GM21381 (cell line): ENCODE measurements around the gene NSL1.
"Not testable (repeated sequence)": the region's sequence is repeated elsewhere in the genome, so short reads cannot be mapped to it uniquely, and the experiment has no call there.

Source experiments
- ATAC-seq: cut with Tn5 transposase; IDR thresholded peaks from one replicate; pipeline ENCODE4 v1.9.1; 2021; ENCODE audit warnings: mild to moderate bottlenecking, moderate library complexity; ENCODE audit not compliant: unreplicated experiment

Gene NSL1

GRCh38 chr1:212785871-212786270, 5.7 kb downstream of the NSL1 start:
- ATAC-seq = no peak

DNA sequence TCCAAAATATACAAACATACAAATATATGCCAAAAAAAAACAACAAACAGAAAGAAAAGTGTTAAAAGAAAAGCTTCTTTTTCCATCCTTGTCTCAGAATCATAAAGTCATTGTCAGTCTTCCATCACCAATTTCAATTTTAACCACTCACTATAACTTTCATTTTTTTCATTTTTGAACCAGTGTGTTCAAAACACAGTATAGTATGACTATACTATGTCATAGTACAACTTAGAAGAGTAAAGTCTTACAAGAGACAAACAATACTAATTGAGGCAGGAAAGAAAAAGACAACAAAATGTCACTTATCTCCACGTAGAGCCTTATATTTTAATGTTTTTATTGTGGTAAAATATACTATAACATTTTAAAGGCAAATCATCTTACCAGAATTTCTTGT, 7.6 kb downstream of the NSL1 start:
- no peak for ATAC-seq

DNA sequence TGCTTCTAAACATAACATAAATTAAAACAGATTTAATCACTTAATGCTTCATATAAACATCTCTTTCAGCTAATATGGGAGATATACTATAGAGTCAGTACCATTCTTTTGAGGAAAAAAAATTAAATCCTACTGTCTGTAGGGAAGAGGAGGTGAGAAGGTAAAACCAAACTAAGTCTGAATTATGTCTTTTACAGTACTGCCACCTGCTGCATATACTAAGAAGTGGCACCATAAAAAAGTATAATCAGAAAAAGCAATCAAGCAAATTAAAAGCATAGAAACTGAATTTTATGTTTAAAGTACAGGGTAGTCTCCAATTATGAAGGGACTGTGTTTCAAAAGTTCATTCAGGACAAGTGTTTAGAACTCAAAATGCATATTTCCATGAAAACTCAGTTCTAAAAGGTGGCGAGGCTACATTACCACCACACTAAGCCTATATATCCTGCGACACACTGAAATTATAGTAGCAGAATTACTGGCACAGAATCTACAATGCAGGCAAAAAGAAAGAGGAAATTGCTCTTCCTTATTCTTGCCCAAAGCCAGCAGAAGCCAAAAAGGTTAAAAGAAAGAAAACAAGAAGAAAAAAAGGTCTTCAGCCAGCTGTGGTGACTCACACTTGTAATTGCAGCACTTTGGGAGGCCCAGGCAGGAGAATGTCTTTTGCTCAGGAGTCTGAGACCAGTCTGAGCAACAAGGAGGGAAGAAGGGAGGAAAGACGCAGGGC, 9.0 kb downstream of the NSL1 start:
- ATAC-seq = no peak

DNA sequence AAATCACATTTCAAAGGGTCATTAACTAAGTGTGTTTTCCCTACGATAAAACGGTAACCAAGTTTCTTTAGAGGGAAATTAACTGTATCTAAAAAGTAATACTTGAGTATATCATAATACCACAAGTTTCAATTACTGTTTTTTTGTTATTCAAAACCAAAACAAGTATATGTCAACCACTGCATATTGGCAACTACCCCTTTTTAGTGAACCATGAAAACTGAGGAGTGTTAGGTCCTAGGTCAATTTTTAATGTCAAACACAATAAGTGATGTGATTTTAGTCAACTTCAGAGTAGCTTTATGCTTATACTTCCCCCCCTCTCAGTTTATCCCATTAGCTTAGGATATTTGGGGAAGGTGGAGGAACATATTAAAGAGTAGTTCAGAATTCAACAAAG, 10.4 kb downstream of the NSL1 start:
- ATAC-seq = no peak

DNA sequence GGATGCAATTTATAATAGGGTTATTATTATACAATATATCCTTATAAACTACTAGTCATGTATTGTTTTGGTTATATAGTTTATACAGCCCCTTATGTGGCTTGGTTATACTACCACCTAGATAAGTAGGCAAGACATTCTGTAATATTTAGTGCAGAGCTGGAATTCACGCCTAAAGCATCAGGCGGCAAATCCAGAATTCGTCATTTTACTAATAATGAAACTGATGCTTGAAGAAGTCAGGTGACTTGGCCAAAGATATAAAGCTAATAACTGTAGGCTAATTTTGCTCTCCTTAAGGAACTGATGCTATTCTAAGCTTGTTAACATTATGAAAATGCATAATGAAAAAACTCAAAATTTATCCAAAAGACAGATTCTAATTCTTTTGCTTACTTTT, 10.8 kb downstream of the NSL1 start:
- ATAC-seq = no peak

DNA sequence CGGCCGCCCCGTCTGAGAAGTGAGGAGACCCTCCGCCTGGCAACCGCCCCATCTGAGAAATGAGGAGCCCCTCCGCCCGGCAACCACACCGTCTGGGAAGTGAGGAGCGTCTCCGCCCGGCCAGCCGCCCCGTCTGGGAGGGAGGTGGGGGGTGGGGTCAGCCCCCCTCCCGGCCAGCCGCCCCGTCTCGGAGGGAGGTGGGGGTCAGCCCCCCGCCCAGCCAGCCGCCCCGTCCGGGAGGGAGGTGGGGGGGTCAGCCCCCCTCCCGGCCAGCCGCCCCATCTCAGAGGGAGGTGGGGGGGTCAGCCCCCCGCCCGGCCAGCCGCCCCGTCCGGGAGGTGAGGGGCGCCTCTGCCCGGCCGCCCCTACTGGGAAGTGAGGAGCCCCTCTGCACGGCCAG, 12.5 kb downstream of the NSL1 start:
- not testable (repeated sequence) for ATAC-seq

DNA sequence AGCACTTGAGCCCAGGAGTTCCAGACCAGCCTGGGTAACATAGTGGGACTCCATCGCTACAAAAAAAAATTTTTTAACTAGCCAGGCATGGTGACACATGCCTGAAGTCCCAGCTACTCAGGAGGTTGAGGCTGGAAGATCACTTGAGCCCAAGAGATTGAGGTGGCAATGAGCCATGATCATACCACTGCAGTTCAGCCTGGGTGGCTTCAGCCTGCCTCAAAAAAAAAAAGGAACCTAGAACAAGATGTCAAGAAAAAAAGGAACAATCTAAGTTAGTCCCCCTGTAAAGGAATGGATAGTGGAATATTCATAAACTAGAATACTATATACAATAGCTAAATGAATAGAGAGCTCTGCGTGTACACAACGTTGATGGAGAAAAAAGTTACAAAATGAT, 14.4 kb downstream of the NSL1 start:
- ATAC-seq = no peak

DNA sequence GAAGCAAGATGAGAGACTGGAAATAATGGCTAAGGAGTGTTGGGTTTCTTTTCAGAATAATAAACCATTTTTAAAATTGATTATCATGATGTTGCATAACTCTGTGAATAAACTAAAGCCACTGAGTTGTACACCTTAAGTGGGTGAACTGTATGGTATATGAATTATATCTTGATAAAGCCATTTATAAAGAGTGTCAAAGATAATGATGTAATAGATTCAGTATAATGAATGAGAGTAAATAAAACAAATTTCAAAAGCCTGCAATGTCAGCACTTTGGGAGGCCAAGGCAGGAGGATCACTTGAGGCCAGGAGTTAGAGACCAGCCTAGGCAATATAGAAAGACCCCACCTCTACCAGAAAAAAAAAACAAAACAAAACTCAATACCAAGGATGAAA, 16.3 kb downstream of the NSL1 start:
- ATAC-seq = no peak

GRCh38 chr1:212774584-212774983, 17.0 kb downstream of the NSL1 start:
- ATAC-seq = no peak

DNA sequence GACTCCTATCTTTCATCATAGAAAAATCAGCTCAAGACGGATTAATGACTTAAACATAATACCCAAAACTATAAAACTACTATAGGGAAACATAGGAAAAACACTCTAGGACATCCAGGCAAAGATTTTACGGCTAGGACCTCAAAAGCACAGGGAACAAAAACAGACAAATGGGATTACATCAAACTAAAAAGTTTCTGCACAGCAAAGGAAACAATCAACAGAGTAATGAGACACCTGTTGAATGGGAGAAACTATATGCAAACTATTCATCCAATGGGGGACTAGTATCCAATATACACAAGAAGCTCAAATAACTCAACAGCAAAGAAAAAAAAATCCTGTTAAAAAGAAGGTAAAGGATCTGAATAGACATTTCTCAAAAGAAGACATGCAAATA, 18.6 kb downstream of the NSL1 start:
- no peak for ATAC-seq

DNA sequence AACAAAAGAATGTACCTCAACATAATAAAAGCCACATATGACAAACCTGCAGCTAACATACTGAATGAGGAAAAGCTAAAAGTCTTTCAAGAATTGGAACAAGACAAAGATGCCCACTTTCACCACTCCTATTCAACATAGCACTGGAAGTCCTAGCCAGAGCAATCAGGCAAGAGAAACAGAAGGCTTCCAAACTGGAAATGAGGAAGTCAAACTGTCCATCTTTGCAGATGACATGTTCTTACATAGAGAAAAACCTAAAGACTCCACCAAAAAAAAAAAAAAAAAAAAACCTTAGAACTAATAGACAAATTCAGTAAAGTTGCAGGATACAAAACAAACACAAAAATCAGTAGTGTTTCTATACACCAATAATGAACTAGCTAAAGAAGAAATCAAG, 20.2 kb downstream of the NSL1 start:
- ATAC-seq = no peak

DNA sequence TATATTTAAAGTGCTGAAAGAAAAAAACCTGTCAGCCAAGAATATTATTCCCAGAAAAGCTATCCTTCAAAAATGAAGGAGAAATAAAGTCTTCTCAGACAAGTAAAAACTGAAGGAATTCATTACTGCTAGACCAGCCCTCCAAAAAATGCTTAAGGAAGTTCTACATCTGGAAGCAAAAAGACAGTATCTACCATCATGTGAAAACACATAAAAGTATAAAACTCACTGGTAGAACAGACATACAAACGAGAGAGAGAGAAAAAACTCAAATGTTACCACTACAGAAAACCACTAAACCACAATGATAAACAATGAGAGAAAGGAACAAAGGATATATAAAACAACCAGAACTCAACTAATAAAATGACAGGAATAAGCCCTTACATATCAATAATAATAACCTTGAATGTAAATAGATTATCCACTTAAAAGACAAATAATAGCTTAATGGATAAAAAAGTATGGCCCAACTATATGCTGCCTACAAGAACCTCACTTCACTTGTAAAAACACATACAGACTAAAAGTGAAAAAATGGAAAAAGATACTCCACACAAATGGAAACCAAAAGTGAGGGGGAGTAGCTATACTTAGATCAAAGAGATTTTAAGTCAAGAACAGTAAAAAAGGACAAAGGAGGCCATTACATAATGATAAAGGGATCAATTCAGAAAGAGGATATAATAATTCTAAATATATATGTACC, 22.0 kb downstream of the NSL1 start:
- no peak for ATAC-seq

DNA sequence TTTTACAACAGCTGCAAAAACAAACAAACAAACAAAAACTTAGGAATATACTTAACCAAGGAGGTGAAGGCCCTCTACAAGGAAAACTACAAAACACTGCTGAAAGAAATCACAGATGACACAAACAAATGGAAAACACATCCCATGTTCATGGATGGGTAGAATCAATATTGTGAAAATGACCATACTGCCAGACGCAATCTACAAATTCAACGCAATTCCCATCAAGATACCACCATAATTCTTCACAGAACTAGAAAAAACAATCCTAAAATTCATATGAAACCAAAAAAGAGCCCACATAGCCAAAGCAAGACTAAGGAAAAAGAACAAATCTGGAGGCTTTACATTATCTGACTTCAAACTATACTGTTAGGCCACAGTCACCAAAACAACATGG, 24.8 kb downstream of the NSL1 start:
- ATAC-seq = not testable (repeated sequence)

GRCh38 chr1:212764718-212765281, 26.8 kb downstream of the NSL1 start:
- ATAC-seq = not testable (repeated sequence)

DNA sequence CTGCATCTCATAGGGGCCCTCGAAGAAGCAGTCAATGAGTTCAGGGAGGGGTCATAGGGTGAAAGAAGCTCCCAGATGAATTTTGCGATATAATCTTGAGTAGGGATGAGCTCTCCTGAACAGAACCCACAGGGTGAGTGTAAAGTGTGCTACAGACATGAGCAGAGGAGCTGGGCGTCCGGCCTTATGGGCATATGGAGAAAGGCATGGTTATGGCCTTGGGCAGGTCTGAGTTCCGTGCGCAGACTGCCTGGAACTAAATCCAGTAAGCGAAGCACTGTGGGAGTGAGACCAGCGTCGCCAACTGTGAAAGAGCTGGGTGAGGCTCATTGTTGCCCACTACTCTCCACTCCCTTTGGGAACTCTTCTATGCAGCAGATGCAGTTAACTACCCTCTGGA, 28.7 kb downstream of the NSL1 start:
- no peak for ATAC-seq

DNA sequence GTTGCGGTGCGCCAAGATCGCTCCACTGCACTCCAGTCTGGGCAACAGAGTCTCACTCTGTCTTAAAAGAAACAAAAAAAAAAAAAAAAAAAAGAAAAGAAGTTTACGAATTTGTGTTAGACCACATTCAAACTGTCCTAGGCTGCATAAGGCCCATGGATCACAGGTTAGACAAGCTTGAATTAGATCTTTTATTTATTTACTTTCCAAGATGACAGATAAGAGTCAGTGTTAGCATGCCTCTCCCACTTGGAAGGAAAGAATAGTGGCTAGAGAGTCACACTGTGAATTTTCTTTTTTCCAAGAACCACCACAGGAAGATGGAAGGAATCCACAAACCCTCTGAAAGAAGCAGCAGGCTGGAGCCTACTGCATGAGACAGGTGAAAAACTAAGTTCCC, 29.3 kb downstream of the NSL1 start:
- no peak for ATAC-seq

DNA sequence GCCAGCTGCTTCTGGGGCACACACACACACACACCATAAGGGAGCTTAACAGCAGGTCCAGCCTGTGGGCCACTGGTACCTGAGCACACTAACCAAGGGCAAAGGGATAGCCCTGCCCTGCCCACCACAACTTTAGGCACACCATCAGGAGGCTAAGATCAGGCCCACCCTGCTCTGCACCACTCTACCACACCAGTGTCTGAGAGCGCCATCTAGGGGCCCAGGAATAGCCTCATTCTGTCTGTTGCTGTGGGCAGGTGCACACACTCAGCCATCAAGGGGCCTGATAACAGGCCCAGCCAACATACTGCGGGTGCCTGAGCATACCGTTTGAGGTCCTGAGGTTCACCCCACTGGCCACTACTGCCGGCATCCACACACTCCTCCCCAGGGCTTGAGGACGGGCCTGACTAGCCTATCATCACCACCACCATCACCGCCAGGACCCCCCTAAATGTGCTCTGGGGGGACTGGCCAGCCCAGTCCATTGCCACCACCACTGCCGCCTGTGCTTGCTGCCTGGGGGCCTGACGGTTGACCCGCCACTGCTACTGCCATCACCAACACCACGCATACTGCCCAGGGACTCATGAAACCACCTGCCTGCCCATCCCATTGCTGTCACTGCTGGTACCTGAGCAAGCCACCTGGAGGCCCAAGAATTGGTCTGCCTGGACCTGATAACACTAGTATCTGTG, 31.3 kb downstream of the NSL1 start:
- ATAC-seq = no peak

GRCh38 chr1:212759683-212760082, 31.9 kb downstream of the NSL1 start:
- no peak for ATAC-seq

DNA sequence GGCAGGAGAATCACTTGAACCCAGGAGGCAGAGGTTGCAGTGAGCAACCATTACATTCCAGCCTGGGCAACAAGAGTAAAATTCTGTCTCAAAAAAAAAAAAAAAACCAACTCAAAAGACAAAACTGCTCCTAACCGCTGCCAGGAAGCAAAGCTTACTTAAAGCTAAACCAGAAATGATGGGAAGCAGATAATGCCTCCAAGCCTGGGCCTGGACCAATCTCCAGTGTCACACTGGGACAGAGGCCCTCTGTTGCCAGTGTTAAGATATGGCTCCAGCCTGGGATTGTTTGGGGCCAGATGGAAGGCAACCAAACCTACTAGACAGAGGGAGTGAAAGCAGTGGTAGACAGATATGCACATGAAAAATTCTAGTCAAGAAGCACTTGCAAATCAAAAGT, 36.9 kb downstream of the NSL1 start:
- no peak for ATAC-seq

GRCh38 chr1:212754193-212754592, 37.4 kb downstream of the NSL1 start:
- ATAC-seq = no peak

DNA sequence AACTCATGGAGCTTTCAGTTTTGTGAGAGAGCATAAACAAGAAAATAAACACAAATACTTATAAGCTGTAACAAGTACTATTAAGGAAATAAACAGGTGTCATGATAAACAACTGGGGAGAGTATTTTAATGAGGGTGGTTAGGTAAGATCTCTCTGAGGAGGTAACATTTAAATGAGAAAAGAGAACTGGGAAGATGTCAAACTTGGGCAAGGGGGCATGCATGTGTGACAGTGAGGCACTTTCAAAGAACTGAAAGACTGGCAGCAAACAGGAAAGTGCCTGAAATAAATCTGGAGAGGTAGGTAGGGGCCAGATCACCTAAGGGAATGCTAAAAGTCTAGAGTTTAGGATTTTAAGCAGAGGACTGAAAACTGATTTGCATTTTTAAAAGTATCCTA, 37.8 kb downstream of the NSL1 start:
- no peak for ATAC-seq
